GM19023 (cell line): ENCODE measurements around the gene NPDC1.
"Not testable (repeated sequence)": the region's sequence is repeated elsewhere in the genome, so short reads cannot be mapped to it uniquely, and the experiment has no call there.

Source experiments
- ATAC-seq: cut with Tn5 transposase; IDR thresholded peaks from one replicate; pipeline ENCODE4 v1.9.1; 2021; ENCODE audit warnings: mild to moderate bottlenecking, moderate library complexity; ENCODE audit not compliant: unreplicated experiment

Gene NPDC1

DNA sequence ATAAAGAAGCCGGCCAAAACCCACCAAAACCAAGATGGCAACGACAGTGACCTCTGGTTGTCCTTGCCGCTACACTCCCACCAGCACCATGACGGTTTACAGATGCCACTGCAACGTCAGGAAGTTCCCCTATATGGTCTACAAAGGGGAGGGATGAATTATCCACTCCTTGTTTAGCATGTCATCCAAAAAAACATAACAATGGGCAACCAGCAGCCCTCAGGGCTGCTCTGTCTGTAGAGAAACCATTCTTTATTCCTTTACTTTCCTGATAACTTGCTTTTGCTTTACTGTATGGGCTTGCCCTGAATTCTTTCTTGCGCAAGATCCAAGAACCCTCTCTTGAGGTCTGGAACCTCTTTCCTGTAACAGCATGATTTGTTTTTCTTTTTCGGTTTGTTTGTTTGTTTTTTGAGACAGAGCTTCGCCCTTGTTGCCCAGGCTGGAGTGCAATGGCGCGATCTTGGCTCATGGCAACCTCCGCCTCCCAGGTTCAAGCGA, 29.3 kb upstream of the NPDC1 start:
- no peak for ATAC-seq

DNA sequence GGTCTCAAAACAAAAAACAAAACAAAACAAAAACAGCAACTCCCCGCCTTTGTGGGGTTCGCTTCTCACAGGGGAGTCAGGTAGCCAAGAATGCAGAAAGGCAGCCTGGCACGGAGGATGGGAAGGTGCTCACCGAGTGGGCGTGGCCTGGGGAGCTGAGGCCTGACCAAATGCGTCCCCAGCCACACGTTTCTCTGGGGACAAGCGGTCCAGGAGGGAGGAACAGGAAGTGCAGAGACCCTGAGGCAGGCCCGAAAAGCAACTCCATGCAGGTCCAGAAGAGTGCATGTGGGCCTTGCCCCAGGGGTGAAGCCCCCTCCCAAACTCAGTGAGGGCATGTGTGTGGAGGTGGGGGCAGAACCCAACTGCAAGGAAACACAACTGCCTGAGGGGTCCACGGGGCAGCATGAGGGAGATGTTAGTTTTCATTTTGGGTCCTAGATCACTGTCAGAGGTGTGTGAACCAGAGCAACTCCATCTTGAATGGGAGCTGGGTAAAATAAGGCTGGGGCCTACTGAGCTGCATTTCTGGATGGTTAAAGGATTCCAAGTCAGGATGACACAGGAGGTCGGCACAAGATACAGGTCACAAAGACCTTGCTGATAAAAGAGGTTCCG, 28.8 kb upstream of the NPDC1 start:
- ATAC-seq = no peak

DNA sequence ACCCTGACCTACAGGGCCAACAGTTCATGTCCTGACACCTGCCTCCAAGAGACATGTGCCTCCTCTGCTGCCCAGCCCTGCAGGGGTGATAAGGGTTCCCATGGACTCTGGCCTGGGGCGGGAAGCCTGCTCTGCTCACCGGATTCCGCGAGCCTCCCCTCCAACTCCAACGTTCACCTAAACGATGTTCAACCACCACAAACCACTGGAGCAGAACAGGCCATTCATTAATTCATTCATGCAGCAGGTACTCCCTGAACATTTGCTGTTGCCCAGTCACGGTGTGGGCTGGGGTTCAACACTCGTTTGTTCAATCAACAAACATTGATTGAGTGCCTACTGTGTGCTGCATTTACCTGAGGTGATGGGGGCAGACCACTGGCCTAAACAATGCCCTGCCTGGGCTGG, 28.0 kb upstream of the NPDC1 start:
- ATAC-seq = no peak

DNA sequence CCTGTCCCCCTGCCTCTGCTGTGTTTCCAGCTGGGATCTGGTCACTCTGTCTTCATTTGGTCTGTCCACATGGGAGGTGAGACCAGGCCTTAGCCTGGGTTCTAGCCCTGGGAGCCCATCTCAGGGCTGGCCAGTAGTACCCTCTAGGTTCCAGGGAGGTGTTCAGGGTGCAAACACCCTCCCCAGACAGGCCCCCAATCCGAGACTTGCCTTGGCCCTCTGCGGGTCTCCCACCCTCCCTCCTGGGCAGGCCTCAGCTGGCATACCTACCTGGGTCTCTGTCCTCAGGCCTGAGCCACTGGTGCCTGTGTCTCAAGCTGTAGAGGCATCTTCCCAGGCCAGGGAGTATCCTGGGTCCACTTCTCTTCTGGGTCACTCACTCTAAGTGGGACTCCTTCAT, 25.3 kb upstream of the NPDC1 start:
- ATAC-seq = no peak

DNA sequence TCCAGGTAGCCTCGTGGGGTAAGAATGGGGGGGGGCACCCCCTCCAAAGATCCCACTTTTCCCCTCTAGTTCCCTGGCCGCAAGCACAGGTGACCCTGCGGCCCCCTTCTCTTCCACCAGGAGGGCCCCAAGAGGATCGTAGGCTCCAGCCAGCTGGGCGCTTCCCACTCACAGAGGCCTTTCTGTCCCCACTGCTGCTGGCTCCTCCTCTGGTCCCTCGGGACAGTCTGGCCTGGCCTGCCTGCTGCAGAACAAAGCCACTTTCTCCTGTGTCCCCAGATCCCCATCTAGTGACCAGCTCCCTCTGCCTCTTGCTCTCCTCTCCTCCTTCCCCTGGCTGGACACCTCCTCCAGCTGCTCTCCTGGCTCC, 24.9 kb upstream of the NPDC1 start:
- ATAC-seq = no peak

DNA sequence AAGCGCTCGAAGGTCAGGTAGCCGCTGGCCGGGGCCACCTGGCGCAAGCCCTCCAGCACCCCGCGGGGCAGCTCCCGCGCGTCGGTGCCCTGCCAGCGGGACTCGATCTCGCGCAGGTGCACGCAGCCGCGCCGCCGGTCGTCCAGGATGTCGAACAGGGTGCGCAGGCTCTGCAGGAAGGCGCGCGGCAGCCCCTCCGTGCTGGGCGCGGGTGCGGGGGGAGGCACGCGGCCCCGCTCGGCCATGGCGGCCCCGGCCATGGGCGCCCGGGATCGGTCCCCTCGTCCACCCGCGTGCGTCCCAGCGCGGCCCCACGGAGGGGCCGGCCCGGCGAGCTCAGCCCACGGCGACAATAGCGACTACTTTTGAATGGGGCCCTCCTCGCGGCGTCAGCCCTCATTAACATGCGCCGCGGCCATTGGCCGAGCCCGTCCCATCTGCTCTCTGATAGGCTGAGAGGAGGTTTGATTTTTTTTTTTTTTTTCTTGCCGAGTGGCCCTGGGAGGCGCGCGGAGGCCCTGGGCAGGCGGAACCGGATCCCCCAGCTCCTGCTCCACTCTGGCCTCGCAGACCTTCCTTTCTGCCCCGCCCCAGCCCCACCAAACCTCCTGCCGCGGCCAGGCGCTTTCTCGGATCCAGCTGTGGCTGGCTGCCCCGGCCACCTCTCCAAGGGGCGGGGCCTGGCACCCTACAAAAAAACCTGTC, 24.4 kb upstream of the NPDC1 start, which contains the start of gene SAPCD2:
Gene SAPCD2 (minus strand): TSS at position 357 of the 705 bp plus-strand sequence. CDS start 97 bp downstream, at position 260.
- peak; percentile 72 for ATAC-seq

DNA sequence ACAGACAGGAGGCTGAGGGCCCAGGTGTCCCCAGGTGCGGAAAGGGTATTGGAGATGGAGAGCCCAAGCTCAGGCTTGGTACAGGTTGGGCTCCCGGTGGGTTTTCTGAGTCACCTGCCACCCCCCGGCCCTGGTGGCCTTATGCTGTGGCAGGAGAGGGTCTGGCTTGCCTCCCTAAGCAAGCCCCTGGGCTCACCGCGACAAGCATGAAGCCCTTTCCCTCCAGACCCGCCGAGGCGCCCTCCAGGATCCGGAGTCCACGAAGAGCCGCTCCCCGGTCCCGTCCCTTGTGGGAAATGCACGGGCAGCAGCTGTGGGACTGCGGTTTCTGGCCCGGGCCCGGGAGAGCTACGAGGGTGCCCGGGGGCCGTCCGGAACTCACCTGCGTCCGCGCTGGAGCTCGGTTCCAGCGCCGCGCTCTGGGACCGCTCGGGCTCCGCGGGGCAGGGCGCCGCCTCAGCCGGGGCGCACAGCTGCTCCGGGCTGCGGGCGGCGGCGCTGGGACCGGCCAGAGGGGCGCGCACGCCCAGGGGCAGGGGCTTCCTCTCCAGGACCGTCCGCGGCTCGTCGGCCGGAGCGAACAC, 23.6 kb upstream of the NPDC1 start:
- no peak for ATAC-seq

DNA sequence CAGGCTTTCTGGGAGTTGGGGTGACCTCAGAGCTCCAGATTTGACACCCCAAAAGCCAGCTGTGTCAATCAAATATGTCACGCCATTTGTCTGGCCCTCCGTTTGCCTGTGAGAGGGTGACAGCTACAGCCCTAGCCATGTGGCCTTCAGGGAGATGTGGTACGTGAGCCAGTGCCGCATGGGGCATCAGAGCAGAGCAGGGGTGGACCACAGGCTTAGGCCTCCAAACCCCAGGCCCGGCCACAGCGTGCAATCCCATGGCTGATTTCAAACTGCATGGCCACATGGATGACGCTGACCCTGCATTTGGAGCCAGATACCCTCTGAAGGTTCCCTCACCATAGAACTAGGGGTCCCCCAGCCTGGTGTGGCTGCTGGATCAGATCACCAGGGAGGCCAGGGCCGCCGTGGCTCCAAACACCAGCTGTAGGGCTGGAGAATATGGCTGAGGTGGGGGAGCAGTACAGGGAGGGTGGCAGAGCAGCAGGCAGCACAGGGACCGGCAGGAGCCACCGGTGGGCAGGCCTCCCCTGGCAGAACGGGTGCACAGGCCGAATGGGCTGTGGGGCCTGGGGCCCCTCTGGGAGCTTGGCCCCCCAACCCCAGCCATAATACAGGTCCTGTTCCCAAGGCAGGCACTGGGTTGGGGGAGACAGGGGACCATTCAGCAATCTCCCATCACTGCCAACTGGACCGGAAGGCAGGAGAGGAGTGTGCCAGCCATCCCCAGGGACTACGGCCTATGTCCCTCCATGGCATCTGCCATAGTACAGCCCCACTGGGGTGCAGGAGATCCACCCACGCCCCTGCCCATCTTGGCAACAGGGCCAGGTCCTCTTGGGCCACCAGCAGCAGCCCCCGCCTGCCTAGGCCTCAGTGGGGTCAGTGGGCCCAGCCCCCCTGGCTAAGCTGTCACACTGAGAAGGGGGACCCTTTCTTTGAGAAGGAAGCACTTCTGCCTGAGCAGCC, 22.8 kb upstream of the NPDC1 start:
- ATAC-seq = no peak

DNA sequence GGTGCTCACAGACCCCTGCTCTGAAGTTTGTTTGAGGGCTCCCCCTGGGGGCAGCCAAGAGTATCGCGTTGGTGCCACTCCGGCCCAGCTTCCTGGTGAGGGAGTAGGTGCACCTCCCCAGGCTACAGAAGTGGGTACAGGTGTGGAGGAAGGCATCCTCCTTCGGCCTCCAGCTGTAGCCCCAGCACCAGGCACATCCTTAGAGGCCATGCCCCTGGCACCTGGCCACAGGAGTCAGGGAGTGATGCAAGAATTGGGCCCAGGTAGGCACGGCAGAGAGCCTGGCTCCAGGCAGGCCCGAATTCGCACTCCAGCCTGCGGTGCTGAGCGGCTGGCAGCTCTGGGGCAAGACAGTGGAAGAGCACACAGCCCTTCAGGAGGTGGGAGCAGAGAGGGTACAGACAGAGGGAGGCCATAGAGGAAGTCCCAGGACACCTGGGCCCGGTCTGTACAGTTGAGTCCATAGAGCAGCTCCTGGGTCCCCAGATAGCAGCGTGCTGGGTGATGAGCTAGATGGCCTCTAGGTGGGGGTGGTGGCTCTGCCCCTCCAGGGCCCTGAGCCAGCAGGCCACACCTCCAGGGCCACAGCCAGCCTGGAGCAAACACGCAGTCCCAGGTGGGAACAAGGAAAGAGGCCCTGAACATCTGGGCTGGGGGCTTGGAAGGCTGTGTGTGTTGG, 22.0 kb upstream of the NPDC1 start:
- no peak for ATAC-seq

DNA sequence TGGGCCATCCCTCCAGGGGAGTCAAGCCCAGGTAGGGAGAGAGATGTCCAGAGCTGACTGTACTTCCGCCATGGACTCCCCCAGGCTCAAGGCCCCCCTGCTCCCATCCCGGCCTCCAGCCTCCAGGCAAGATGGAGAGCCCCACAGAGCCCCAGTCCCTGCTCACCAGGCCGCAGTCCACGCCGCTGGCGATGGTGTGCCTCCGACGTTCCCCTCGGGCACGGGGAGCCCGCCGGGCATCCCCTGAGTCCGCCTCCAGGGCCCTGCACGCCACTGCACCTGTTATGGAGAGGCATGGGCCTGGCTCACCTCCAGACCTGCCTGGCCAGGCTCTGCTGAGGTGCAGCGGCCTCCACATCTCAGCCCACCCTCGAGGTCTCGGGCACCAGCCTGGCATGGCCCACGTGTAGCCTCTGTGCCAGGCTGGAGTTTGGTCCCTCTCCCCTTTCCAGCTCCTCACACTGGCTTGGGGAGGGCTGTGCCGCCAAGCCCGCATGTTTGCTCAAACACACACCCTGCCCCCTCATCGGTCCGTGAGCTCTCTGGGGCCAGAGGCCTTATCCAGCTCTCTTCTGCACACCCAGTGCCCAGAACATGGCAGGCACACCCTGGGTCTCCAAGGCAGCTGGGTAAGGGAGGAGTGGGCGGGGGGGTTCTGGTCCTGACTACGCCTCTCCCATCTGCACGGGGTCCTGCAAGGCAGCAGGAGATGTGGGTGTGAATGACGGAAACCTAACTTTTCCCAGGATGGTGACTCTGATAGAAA, 20.3 kb upstream of the NPDC1 start:
- ATAC-seq = no peak

DNA sequence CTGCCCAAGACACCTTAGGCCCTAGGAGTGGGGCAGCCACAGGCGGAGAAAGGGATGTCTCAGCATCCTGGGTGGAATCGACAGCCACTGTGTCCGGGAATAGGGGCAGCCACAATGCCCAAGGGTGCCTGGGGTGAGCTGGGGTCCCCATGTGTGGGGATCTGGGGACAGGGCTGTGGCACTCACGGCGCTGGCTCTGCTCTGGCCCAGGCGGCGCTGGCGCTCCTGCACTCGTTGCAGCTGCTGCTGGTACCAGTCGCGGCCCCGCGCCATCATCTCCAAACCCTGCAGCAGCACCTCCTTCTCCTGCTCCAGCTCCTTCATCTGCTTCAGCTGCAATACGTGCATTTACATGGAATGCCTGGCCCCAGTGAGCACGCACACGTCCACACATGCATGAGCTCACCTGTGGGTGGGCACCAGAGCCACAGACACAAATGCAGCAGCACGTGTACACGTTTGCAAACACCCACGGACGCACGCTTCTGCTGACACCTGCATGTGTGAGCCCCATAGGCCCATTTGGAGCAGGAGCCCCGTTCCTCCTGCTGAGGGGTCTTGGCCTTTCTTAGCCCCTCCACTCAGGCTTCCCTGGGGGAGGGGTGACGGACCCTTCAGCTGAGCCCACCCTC, 19.5 kb upstream of the NPDC1 start:
- no peak for ATAC-seq

DNA sequence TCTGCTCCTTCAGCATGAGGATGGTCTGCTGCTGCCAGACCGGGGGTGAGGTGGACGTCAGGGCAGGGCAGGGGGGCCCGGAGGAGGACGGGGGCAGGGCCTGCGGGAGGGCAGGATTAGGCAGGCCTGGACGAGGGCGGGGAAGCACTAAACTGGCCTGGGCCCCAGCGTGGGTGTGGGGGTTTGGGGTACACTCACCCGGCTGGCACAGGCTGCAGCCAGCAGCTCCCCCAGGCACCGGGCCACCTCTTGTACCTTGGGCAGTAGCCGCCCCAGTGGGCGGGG, 18.8 kb upstream of the NPDC1 start:
- ATAC-seq = no peak

DNA sequence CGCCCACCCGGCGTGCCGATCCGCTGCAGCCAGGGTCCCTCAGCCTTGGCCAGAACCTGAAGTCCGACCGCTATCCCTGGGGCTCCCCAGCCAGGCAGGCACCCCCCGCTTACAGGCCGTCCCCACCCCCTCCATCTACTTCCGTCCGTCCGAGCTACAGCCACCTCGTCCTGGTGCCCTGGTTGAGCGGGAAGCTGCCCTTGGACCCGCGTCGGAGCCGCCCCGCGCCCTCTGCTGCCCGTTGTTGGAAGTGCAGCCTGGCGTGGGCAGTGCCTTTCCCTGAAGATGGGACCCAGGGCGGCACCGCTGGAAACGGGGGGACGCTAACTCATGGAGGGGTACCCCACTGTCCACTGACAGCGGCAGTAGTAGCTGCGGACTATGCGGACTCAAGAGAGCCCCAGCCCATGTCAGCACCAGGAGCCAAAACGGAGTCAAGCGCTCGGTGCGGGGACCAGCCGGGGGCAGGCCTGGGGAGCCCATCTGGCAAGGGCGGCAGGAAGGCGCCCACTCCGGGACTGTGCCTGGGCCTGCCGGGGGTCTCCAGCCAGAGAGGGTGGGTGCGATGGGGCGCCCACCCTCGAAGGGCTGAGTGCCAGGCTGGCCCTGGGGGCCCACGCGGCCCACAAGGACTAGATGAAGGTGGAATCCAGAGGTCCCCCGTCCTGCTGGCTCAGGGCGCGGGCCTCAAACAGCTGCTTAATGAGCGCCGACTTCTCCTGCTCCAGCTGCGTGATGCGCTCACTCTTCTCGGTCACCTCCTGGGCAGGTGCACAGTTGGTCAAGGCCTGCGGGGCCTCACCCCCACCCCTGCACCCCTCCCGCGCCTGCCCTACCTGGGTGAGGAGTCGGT, 18.3 kb upstream of the NPDC1 start:
- ATAC-seq = no peak

DNA sequence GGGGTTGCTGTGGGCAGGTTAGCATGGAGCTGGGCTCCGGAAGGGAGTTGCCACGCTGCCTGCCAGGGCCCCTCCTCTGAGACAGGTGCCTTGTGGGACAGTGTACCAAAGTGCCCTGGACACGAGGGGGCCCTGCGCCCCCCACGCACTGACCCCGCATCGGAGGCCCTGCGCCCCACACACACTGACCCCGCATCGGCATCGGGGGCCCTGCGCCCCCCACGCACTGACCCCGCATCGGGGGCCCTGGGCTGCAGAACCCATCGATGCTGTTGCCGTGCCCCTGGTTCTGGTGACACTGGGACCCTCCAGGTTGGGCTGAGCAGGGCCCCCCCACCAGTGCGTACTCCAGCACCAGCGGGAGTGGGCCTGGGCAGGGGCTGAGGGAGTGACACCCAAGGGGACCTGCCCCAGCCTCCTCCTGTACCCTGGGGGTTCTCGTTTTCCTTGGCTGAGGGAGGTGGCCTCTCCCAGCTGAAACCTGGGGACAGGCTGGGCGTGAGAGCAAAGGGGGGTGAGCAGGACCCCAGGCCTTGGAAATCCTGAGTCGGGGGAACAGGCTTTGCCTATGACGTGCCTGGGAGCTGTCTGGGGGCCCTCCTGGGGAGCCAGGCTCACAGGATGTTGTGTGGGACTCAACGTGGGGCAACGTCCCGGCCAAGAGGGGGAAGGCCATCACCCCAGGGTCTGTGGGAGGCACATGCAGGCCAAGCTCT, 17.5 kb upstream of the NPDC1 start:
- no peak for ATAC-seq

DNA sequence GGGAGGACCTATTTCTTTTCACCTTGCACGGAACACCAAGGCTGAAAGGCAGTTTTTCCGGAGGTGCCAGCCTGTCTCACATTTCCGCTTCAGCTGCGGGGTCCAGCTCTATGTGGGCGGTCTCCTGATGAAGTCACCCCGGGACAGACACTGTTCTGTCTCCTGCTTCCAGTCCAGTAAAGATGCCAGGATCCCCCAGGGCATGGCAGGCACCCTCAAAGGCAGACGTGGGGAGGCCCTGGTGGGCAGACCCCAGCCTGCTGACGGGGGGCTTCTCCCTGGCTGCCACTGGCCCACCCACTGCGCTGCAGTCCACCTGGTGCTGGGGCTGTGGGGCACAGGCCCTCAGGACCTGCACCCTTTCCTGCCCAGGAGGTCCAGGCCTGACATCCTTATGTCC, 16.8 kb upstream of the NPDC1 start:
- ATAC-seq = not testable (repeated sequence)

DNA sequence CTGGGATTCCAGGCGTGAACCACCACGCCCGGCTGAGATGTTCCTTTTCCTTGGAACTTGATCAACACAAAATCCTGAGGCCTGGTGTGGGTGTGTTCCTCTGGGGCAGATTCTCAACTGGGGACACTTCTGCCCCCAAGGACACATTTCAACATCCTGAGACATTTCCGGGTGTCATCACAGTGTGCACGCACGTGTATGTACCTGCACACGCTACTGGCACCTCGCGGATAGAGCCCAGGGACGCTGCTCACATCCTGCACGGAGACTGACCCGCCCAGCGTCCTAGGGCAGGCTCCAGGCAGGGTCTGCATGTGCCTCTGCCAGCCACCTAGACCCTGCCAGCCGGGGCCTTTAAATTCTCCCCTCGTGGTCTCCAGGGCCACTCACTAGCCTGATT, 16.4 kb upstream of the NPDC1 start:
- no peak for ATAC-seq

DNA sequence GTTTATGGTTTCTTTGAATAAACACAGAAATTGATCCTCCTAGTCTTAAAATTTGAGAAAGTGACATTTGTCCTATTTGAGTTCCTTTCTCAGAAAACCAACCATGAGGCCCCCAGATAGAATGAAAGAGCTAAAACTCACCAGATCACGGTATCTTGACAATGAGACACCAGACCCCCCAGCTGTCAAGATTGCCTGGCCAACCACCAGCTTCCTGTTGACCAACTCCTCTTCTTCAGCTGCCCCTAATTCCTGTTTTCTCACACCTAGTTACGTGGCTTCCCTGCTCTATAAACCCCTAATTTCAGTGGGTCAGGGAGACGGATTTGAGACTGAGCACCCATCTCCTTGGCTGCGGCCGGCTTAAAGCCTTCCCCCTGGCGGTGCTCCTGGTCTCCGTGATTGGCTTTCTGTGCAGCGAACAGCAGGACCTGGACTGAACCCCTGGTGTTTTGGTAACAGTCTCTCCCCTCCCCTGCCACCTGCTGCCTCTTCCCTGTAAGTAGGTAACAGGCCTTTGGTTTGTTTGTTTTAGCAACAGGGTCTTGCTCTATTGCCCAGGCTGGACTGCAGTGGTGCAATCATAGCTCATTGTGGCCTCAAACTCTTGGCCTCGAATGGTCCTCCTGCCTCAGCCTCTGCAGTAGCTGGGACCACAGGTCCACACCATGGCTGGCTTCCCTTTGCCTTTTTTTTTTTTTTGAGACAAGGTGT, 12.7 kb upstream of the NPDC1 start:
- ATAC-seq = no peak
